K562 (cell line): ENCODE data around the gene OPTN.

Experiments
- CTCF ChIP-seq, 3 experiments: IDR thresholded peaks in 2 of 3; conservative IDR thresholded peaks in 1 of 3; 2 replicates each; pipeline ENCODE4 v1.5.1; 2011 to 2012; ENCODE audit warnings: low read length in 3 of 3, mild to moderate bottlenecking in 3 of 3, control low read depth in 2 of 3, improper control_type of control experiment in 1 of 3, inconsistent platforms in 1 of 3, low read depth in 1 of 3, mixed read lengths in 1 of 3, moderate library complexity in 1 of 3; ENCODE audit not compliant: insufficient read depth in 2 of 3
- ESRRB ChIP-seq: fragments of 250-450 bp; sonication (Bioruptor Pico); IDR thresholded peaks from 2 replicates; pipeline ENCODE4 v1.5.0; 2020; ENCODE audit warnings: mild to moderate bottlenecking, moderate library complexity, borderline replicate concordance
- HCFC1 ChIP-seq: IDR thresholded peaks from 2 replicates; pipeline ENCODE4 v1.6.1; 2012; ENCODE audit warnings: low read depth, low read length, improper control_type of control experiment
- JUN ChIP-seq, 2 experiments: sonication (generic) in 1 of 2; formaldehyde crosslinking in 1 of 2; IDR thresholded peaks; 2 replicates each; pipeline versions ENCODE4 v1.6.1 to v1.8.0; 2012 to 2022; ENCODE audit warnings: borderline replicate concordance in 2 of 2, mild to moderate bottlenecking in 2 of 2, improper control_type of control experiment in 1 of 2, low read depth in 1 of 2, low read length in 1 of 2, missing genetic modification reagents in 1 of 2
- MBD2 ChIP-seq: sonication (generic); IDR thresholded peaks from 2 replicates; pipeline ENCODE4 v1.6.1; 2016; ENCODE audit warnings: low read depth, borderline replicate concordance
- SP1 ChIP-seq: sonication (generic); formaldehyde crosslinking; IDR thresholded peaks from 2 replicates; pipeline ENCODE4 v1.8.1; 2022; ENCODE audit warnings: mild to moderate bottlenecking, missing genetic modification reagents
- TCFL5 ChIP-seq: fragments of 250-450 bp; sonication (Bioruptor Pico); conservative IDR thresholded peaks from 2 replicates; pipeline ENCODE4 v1.6.1; 2021; ENCODE audit warnings: mild to moderate bottlenecking, moderate library complexity, matching md5 sums
- ZBTB26 ChIP-seq: fragments of 450-650 bp; formaldehyde crosslinking; IDR thresholded peaks from 2 replicates; pipeline ENCODE4 v1.4.0; 2022; ENCODE audit warnings: missing genetic modification characterization

GRCh38 chr10:13072339-13072738, 27.6 kb upstream of the OPTN start:
- TF ChIP-seq MBD2 (no peak), SP1 (CRISPR knock-in tag) (no peak), TCFL5 (CRISPR knock-in tag) (no peak), CTCF (IDR thresholded peaks at IDR 0.05 in 2 of 3, conservative IDR thresholded peaks at IDR 0.05 in 1 of 3; ENCODE audit: insufficient read depth in 2 of 3, low read depth in 1 of 3, low read length in 3 of 3) (no peak), ZBTB26 (CRISPR knock-in tag) (no peak), HCFC1 (no peak), ESRRB (CRISPR knock-in tag) (no peak), JUN (IDR thresholded peaks at IDR 0.05; ENCODE audit: borderline replicate concordance, low read depth, low read length) (no peak), JUN (CRISPR knock-in tag; IDR thresholded peaks at IDR 0.05; ENCODE audit: borderline replicate concordance) (no peak)
